H1 (cell line): ENCODE results near the gene ATE1. TPM values are rescaled to one million over a fixed set of nuclear protein-coding genes. Genes with fewer than 3 reads are reported as not detected.

Experiments used
- BACH1 ChIP-seq: IDR thresholded peaks from 2 replicates; pipeline ENCODE4 v1.6.1; 2012; ENCODE audit warnings: low read length, improper control_type of control experiment
- CBX5 ChIP-seq: fragments of 300-800, 300-1000 bp; sonication (generic); IDR thresholded peaks from 2 replicates; pipeline ENCODE4 v1.7.1; 2016; ENCODE audit warnings: antibody characterized with exemption, low read length, low read depth
- CEBPB ChIP-seq: IDR thresholded peaks from 2 replicates; pipeline ENCODE4 v1.6.1; 2012; ENCODE audit warnings: low read depth, low read length
- KDM5A ChIP-seq: fragments of 200-600 bp; IDR thresholded peaks from 2 replicates; pipeline ENCODE4 v1.7.1; 2012; ENCODE audit warnings: mild to moderate bottlenecking, low read length, inconsistent platforms, mixed read lengths
- POU5F1 ChIP-seq: IDR thresholded peaks from 2 replicates; pipeline ENCODE4 v1.6.1; 2011; ENCODE audit warnings: low read depth, mild to moderate bottlenecking, low read length, moderate library complexity
- polyA plus RNA-seq, 7 experiments: library from polyadenylated mRNA; depleted of rRNA in 3 of 7; stranded (reverse) in 5 of 7; unstranded in 2 of 7; fragments of >200 nt in 5 of 7; fragments of 200-250 nt in 2 of 7; gene quantifications; 1 replicate in 5 of 7; 2 replicates in 1 of 7; 4 replicates in 1 of 7; pipeline versions ENCODE4 v1.2.1 to v1.2.3, GENCODE V29; 2011 to 2013; ENCODE audit warnings: missing spikeins in 2 of 7, mixed read lengths in 2 of 7
- total RNA-seq: library from RNA; stranded (reverse); fragmentation: NEBNext Ultra II Directional; extraction: Animal tissue kit (Norgen Biotek cat#: 25700); gene quantifications from 2 replicates; pipeline ENCODE4 v1.2.1, GENCODE V29; 2021

Gene ATE1
- total and polyA plus RNA-seq, 2 of the 8 experiments (the other 6 are each of a cell fraction or from before 2014, with no cell fraction given), result 8.8 to 26.9 TPM

- no peak for TF ChIP-seq KDM5A
- TF ChIP-seq BACH1, result no peak
- TF ChIP-seq POU5F1, result no peak
- TF ChIP-seq CEBPB, result no peak
- TF ChIP-seq CBX5, result no peak
Measured at GRCh38 chr10:121698902-121699301, 228.9 kb downstream of the ATE1 start (continued).
